Measurements from ENCODE around the gene BCAS4.
"Not testable (repeated sequence)": the region's sequence is repeated elsewhere in the genome, so short reads cannot be mapped to it uniquely, and the experiment has no call there.

Gene BCAS4

DNA sequence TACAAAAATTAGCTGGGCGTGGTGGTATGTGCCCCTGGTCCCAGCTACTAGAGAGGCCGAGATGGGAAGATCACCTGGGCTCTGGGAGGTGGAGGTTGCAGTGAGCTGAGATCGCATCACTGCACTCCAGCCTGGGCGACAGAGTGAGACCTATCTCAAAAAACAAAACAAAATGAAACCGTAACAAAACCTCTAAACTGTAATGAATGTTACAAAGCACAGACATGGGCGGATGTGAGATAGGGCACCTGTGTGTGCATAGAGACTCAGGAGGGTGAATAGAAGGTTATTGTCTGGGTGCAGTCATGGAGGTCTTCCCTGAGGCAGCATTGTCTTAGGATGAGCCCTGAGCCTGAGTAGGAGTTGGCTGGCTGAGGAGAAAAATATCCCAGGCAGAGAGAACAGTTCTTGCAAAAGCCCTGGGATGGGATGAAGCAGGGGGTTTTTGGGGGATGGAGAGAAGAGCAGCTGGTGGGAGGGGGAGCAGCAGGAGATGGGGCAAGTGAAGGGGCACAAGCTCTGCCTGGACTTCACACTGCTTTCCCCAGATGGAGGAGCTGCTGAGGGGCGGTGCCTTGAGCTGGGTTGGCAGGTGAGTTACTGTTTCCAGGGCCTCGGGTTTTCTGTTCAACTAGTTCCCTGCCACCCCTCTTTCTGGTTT, 5.2 kb downstream of the BCAS4 start:
- no peak overlapping the region for H3K27ac ChIP-seq (ENCODE audit: low read depth, low read length)
- no peak overlapping the region for H3K4me3 ChIP-seq (ENCODE audit: low read depth, low read length)
- no peaks in the 10 kb centered on the region for H3K79me2 ChIP-seq (ENCODE audit: control insufficient read depth, insufficient read depth, low read length, unreplicated experiment)
- peaks cover 3% of the 10 kb centered on the region for H3K4me1 ChIP-seq (ENCODE audit: control insufficient read depth, insufficient read depth, low read length, unreplicated experiment)
- no peak overlapping the region for H2AFZ ChIP-seq (ENCODE audit: low read length, unreplicated experiment)
- H3K36me3 ChIP-seq (ENCODE audit: insufficient read depth, low read length), result no peaks in the 10 kb centered on the region
- H3K27me3 ChIP-seq (ENCODE audit: insufficient read depth, low read length), result no peaks in the 10 kb centered on the region

- not testable (repeated sequence) for H2AFZ ChIP-seq (ENCODE audit: low read length, unreplicated experiment); H3K36me3 ChIP-seq (ENCODE audit: insufficient read depth, low read length); H3K27ac ChIP-seq (ENCODE audit: low read depth, low read length); H3K4me3 ChIP-seq (ENCODE audit: low read depth, low read length); H3K79me2 ChIP-seq (ENCODE audit: control insufficient read depth, insufficient read depth, low read length, unreplicated experiment); H3K27me3 ChIP-seq (ENCODE audit: insufficient read depth, low read length); H3K4me1 ChIP-seq (ENCODE audit: control insufficient read depth, insufficient read depth, low read length, unreplicated experiment)
These were observed 6.3 kb downstream of the BCAS4 start for GRCh38 chr20:50800986-50801746.

DNA sequence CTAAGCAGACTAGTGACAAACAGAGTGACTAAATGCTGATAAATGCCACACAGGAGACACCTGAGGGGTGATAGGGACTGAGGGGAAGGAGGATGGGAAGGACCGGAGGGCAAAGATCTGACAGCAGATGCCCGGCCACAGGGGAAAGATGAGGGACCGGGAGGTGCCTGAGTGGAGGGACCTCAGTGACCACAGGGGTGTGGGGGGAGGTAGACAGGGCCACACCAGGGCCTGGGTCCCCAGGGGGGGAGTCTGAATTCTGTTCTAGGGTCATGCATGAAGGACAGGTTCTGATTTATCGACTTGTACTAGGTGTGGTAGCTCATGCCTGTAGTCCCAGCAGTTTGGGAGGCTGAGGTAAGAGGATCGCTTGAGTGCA, 6.9 kb downstream of the BCAS4 start:
- Histone ChIP-seq H3K36me3 (ENCODE audit: insufficient read depth, low read length) (no peaks in the 10 kb centered on the region), H3K27ac (ENCODE audit: low read depth, low read length) (no peak overlapping the region), H3K4me3 (ENCODE audit: low read depth, low read length) (no peak overlapping the region), H3K79me2 (ENCODE audit: control insufficient read depth, insufficient read depth, low read length, unreplicated experiment) (no peaks in the 10 kb centered on the region), H2AFZ (ENCODE audit: low read length, unreplicated experiment) (no peak overlapping the region), H3K4me1 (ENCODE audit: control insufficient read depth, insufficient read depth, low read length, unreplicated experiment) (no peaks in the 10 kb centered on the region), H3K27me3 (ENCODE audit: insufficient read depth, low read length) (no peaks in the 10 kb centered on the region)

DNA sequence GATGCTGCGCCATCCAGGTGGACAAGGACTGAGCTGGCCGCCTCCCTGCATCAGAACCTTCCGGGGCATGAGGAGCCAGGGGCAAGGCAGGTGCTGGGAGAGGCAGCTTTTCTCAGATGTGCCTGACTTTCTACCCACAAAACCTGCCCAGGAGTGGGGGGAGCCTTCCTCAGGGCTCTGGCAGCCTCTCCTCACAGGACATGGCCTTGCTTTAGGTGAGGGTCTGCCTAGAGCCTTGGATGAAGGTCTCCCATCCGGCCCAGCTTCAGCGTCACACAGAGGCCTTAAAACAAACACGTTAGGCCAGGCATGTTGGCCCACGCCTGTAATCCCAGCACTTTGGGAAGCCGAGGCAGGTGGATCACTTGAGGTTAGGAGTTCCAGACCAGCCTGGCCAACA, 7.4 kb downstream of the BCAS4 start:
- Histone ChIP-seq H3K4me1 (ENCODE audit: control insufficient read depth, insufficient read depth, low read length, unreplicated experiment) (no peaks in the 10 kb centered on the region), H3K36me3 (ENCODE audit: insufficient read depth, low read length) (no peaks in the 10 kb centered on the region), H2AFZ (ENCODE audit: low read length, unreplicated experiment) (no peak overlapping the region), H3K4me3 (ENCODE audit: low read depth, low read length) (no peak overlapping the region), H3K27ac (ENCODE audit: low read depth, low read length) (no peak overlapping the region), H3K79me2 (ENCODE audit: control insufficient read depth, insufficient read depth, low read length, unreplicated experiment) (no peaks in the 10 kb centered on the region), H3K27me3 (ENCODE audit: insufficient read depth, low read length) (no peaks in the 10 kb centered on the region)

GRCh38 chr20:50804437-50805348, 9.8 kb downstream of the BCAS4 start:
- H3K27ac ChIP-seq (ENCODE audit: low read depth, low read length), result no peak overlapping the region
- H2AFZ ChIP-seq (ENCODE audit: low read length, unreplicated experiment), result no peak overlapping the region
- H3K4me1 ChIP-seq (ENCODE audit: control insufficient read depth, insufficient read depth, low read length, unreplicated experiment), result no peaks in the 10 kb centered on the region
- H3K79me2 ChIP-seq (ENCODE audit: control insufficient read depth, insufficient read depth, low read length, unreplicated experiment), result no peaks in the 10 kb centered on the region
- no peaks in the 10 kb centered on the region for H3K27me3 ChIP-seq (ENCODE audit: insufficient read depth, low read length)
- H3K4me3 ChIP-seq (ENCODE audit: low read depth, low read length), result no peak overlapping the region
- H3K36me3 ChIP-seq (ENCODE audit: insufficient read depth, low read length), result no peaks in the 10 kb centered on the region

DNA sequence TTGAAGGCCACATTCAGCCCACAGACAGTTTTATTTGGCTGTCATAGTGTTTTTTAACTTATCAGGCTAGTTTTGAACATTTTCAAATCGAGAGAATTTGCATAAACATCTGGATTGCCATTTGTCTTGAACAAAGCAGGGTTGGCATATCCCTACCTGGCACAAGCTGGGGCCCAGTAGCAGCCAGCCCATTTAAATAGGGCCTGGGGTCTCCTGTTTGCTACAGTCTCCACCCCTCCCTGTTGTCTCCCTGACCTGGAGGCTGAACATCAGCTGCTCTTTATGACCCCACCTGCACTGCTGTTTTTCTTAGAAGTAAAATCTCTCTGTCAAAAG, 10.5 kb downstream of the BCAS4 start:
- no peak overlapping the region for H2AFZ ChIP-seq (ENCODE audit: low read length, unreplicated experiment)
- H3K4me3 ChIP-seq (ENCODE audit: low read depth, low read length), result no peak overlapping the region
- no peaks in the 10 kb centered on the region for H3K27me3 ChIP-seq (ENCODE audit: insufficient read depth, low read length)
- H3K27ac ChIP-seq (ENCODE audit: low read depth, low read length), result no peak overlapping the region
- no peaks in the 10 kb centered on the region for H3K79me2 ChIP-seq (ENCODE audit: control insufficient read depth, insufficient read depth, low read length, unreplicated experiment)
- H3K4me1 ChIP-seq (ENCODE audit: control insufficient read depth, insufficient read depth, low read length, unreplicated experiment), result no peaks in the 10 kb centered on the region
- no peaks in the 10 kb centered on the region for H3K36me3 ChIP-seq (ENCODE audit: insufficient read depth, low read length)

DNA sequence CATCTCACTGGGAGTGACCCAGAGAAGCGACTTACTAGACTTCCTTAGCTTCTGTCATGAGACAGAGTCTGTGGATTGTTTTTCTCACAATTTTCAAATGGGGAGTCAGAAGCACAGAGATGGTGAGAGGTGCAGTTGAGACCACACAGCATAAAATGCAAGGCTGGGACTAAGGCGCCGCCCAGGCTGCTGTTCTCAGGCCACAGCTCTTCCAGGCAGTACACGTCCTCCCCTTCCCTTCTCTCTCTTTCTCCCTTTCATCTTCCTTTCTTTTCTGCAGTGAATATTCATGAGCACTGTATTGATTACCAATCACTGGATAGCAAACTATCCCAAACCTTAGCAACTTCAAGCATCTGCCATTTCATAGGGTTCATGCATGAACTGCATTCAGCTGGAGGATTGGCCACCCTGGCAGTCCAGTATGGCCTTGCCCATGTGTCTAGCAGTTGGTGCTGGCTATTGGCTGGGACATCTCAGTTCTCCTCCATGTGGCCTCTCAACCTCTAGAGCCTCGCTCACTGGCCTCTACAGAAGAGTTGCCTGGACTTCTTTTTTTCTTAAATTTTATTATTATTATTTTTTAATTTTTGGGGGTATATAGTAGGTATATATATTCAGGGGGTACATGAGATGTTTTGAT, 11.4 kb downstream of the BCAS4 start:
- Histone ChIP-seq H3K4me3 (ENCODE audit: low read depth, low read length) (no peak overlapping the region), H3K27ac (ENCODE audit: low read depth, low read length) (no peak overlapping the region), H2AFZ (ENCODE audit: low read length, unreplicated experiment) (no peak overlapping the region), H3K27me3 (ENCODE audit: insufficient read depth, low read length) (no peaks in the 10 kb centered on the region), H3K36me3 (ENCODE audit: insufficient read depth, low read length) (no peaks in the 10 kb centered on the region), H3K79me2 (ENCODE audit: control insufficient read depth, insufficient read depth, low read length, unreplicated experiment) (no peaks in the 10 kb centered on the region), H3K4me1 (ENCODE audit: control insufficient read depth, insufficient read depth, low read length, unreplicated experiment) (no peaks in the 10 kb centered on the region)

DNA sequence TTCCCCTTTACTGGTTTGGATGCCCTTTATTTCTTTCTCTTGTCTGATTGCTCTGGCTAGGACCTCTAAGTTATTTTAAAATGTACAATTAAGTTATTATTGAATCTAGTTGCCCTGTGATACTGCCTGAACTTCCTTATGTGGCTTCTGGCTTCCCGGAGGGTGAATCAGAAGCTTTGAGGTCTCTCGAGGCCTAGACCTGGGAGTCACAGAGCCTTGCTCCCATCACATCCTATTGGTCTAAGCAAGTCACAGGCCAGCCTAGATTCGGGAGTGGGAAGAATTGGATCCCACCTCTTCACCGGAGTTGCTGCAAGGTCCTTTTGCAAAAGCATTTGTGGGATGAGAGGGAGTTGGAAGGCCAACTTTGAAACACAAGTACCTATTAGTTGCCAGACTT, 15.2 kb downstream of the BCAS4 start:
- no peak overlapping the region for H3K27ac ChIP-seq (ENCODE audit: low read depth, low read length)
- no peaks in the 10 kb centered on the region for H3K27me3 ChIP-seq (ENCODE audit: insufficient read depth, low read length)
- no peak overlapping the region for H3K4me3 ChIP-seq (ENCODE audit: low read depth, low read length)
- H3K36me3 ChIP-seq (ENCODE audit: insufficient read depth, low read length), result no peaks in the 10 kb centered on the region
- no peaks in the 10 kb centered on the region for H3K79me2 ChIP-seq (ENCODE audit: control insufficient read depth, insufficient read depth, low read length, unreplicated experiment)
- no peak overlapping the region for H2AFZ ChIP-seq (ENCODE audit: low read length, unreplicated experiment)
- peaks cover 2% of the 10 kb centered on the region for H3K4me1 ChIP-seq (ENCODE audit: control insufficient read depth, insufficient read depth, low read length, unreplicated experiment)

DNA sequence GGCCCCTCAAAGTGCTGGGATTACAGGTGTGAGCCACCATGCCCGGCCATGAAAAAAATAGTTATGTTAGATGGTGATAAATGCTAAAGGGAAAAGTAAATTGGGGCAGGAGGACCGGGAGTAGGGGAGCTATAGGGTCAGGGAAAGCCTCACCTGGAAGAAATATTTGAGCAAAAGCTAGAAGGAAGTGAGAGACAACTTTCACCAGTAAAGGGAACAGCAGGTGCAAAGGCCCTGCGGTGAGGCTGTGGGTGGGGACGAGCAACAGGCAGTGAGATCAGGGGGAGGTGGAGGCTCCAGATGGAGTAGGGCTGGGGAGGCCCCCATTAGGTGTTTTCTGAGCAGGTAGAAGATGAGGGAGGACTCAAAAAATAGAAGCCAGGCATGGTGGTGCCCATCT, 16.0 kb downstream of the BCAS4 start:
- no peak overlapping the region for H2AFZ ChIP-seq (ENCODE audit: low read length, unreplicated experiment)
- H3K27me3 ChIP-seq (ENCODE audit: insufficient read depth, low read length), result no peaks in the 10 kb centered on the region
- no peaks in the 10 kb centered on the region for H3K79me2 ChIP-seq (ENCODE audit: control insufficient read depth, insufficient read depth, low read length, unreplicated experiment)
- H3K27ac ChIP-seq (ENCODE audit: low read depth, low read length), result no peak overlapping the region
- H3K4me3 ChIP-seq (ENCODE audit: low read depth, low read length), result no peak overlapping the region
- H3K4me1 ChIP-seq (ENCODE audit: control insufficient read depth, insufficient read depth, low read length, unreplicated experiment), result peaks cover 10% of the 10 kb centered on the region
- H3K36me3 ChIP-seq (ENCODE audit: insufficient read depth, low read length), result no peaks in the 10 kb centered on the region

- Histone ChIP-seq H3K27ac (ENCODE audit: low read depth, low read length) (no peak overlapping the region), H3K4me1 (ENCODE audit: control insufficient read depth, insufficient read depth, low read length, unreplicated experiment) (peaks cover 11% of the 10 kb centered on the region), H3K79me2 (ENCODE audit: control insufficient read depth, insufficient read depth, low read length, unreplicated experiment) (no peaks in the 10 kb centered on the region), H3K4me3 (ENCODE audit: low read depth, low read length) (no peak overlapping the region), H2AFZ (ENCODE audit: low read length, unreplicated experiment) (no peak overlapping the region), H3K27me3 (ENCODE audit: insufficient read depth, low read length) (no peaks in the 10 kb centered on the region), H3K36me3 (ENCODE audit: insufficient read depth, low read length) (no peaks in the 10 kb centered on the region)
These were observed 18.3 kb downstream of the BCAS4 start for GRCh38 chr20:50813101-50813643.

Data from ACC112 (cell line).